Measurements from ENCODE around the gene SLC25A26. TPM values are rescaled to one million over a fixed set of nuclear protein-coding genes. Genes with fewer than 3 reads are reported as not detected.

The SLC25A26 gene
- total RNA-seq, 4 donors from 2014 or later = 20.1 to 44.4 (median 23.2) TPM

GRCh38 chr3:66394753-66395249 lies 174.0 kb downstream of the SLC25A26 start:
- peaks cover 0 to 62% (median 0%) of the 10 kb centered on the region in 3 donors for H3K36me3 ChIP-seq
- WGBS, 2 donors = 38 to 48% methylated on average over 8 of the region's 8 CpGs
- TF ChIP-seq CTCF (IDR thresholded peaks at IDR 0.05) (no peak), POLR2A (IDR thresholded peaks at IDR 0.05) (no peak), EP300 (IDR thresholded peaks at IDR 0.05) (peak in 1 of 2 donors; percentile 12)
- H3K4me1 ChIP-seq = peaks cover 0 to 62% (median 4%) of the 10 kb centered on the region in 4 donors
- no peaks in the 10 kb centered on the region for H3K9me3 ChIP-seq
- no peaks in the 10 kb centered on the region for H3K27me3 ChIP-seq
- peak overlapping the region in 2 of 4 donors; percentile 59 to 66 for H3K27ac ChIP-seq
- DNase-seq (ENCODE audit: low spot score in 2 of 2) = no peak
- no peak overlapping the region for H3K4me3 ChIP-seq

GRCh38 chr3:66395635-66396034 lies 174.8 kb downstream of the SLC25A26 start:
- peaks cover 0 to 55% (median 0%) of the 10 kb centered on the region in 3 donors for H3K36me3 ChIP-seq
- H3K27me3 ChIP-seq = no peaks in the 10 kb centered on the region
- peaks cover 0 to 71% (median 8%) of the 10 kb centered on the region in 4 donors for H3K4me1 ChIP-seq
- H3K4me3 ChIP-seq = no peak overlapping the region
- WGBS, 2 donors = 89 to 91% methylated on average over 10 of the region's 10 CpGs
- H3K9me3 ChIP-seq = no peaks in the 10 kb centered on the region
- no peak for DNase-seq (ENCODE audit: low spot score in 2 of 2)
- TF ChIP-seq CTCF (IDR thresholded peaks at IDR 0.05) = no peak
- no peak for TF ChIP-seq POLR2A (IDR thresholded peaks at IDR 0.05)
- no peak for TF ChIP-seq EP300 (IDR thresholded peaks at IDR 0.05)
- H3K27ac ChIP-seq = peak overlapping the region in 1 of 4 donors; percentile 19

- 85 to 91% methylated on average over 13 of the region's 13 CpGs for WGBS, 2 donors
- DNase-seq (ENCODE audit: low spot score in 2 of 2) = no peak
- H3K9me3 ChIP-seq = no peaks in the 10 kb centered on the region
- no peak overlapping the region for H3K4me3 ChIP-seq
- TF ChIP-seq EP300 (IDR thresholded peaks at IDR 0.05) (no peak), CTCF (IDR thresholded peaks at IDR 0.05) (no peak), POLR2A (IDR thresholded peaks at IDR 0.05) (no peak)
- H3K27me3 ChIP-seq = no peaks in the 10 kb centered on the region
- peaks cover 0 to 77% (median 12%) of the 10 kb centered on the region in 4 donors for H3K4me1 ChIP-seq
- H3K36me3 ChIP-seq = peaks cover 0 to 49% (median 0%) of the 10 kb centered on the region in 3 donors
- peak overlapping the region in 1 of 4 donors; percentile 7 for H3K27ac ChIP-seq
Observed at GRCh38 chr3:66396161-66396760, 175.5 kb downstream of the SLC25A26 start.

GRCh38 chr3:66396888-66397287 lies 176.1 kb downstream of the SLC25A26 start:
- no peak for DNase-seq (ENCODE audit: low spot score in 2 of 2)
- H3K4me1 ChIP-seq = peaks cover 0 to 83% (median 18%) of the 10 kb centered on the region in 4 donors
- 96 to 97% methylated on average over 9 of the region's 9 CpGs for WGBS, 2 donors

More at GRCh38 chr3:66396888-66397287, 176.1 kb downstream of the SLC25A26 start:
- Histone ChIP-seq H3K36me3 (peaks cover 0 to 43% (median 0%) of the 10 kb centered on the region in 3 donors), H3K9me3 (no peaks in the 10 kb centered on the region), H3K4me3 (no peak overlapping the region), H3K27me3 (no peaks in the 10 kb centered on the region), H3K27ac (no peak overlapping the region)
- TF ChIP-seq EP300 (IDR thresholded peaks at IDR 0.05) (no peak), POLR2A (IDR thresholded peaks at IDR 0.05) (no peak), CTCF (IDR thresholded peaks at IDR 0.05) (no peak)

Data from tibial nerve (tissue), 4 donors.